PC-9 (cell line): ENCODE results near the gene MYO5B. TPM values are rescaled to one million over a fixed set of nuclear protein-coding genes. Genes with fewer than 3 reads are reported as not detected.

ENCODE experiments used
- BruUV-seq: library from RNA; stranded (reverse); fragments of 400-500 nt; replicated peaks from 2 replicates; lab custom pipeline; 2021; lab: Mats Ljungman, UMichigan
- CTCF ChIA-PET: fragments of 300-600 bp; sonication (Branson Sonifier 250); formaldehyde crosslinking; loops from one replicate; lab custom pipeline; 2022; ENCODE audit warnings: antibody characterized with exemption; lab: Charles Lee
- POLR2A ChIA-PET: fragments of 300-600 bp; sonication (Branson Sonifier 250); formaldehyde crosslinking; loops from one replicate; lab custom pipeline; 2022; ENCODE audit warnings: antibody characterized with exemption; ENCODE audit not compliant: unreplicated experiment; lab: Charles Lee
- DNase-seq, 2 experiments: peaks; one replicate each; pipeline versions ENCODE4 v3.0.0 to v3.0.0-alpha.2; 2015 to 2022; ENCODE audit warnings: mixed read lengths in 1 of 2
- H2AFZ ChIP-seq: fragments of 200-600 bp; sonication (generic); 2 replicates; pipeline ENCODE4 v1.8.1; 2017; ENCODE audit warnings: antibody characterized with exemption
- H3F3A ChIP-seq: fragments of 200-600 bp; sonication (generic); 2 replicates; pipeline ENCODE4 v1.8.1; 2017; ENCODE audit warnings: antibody characterized with exemption, mild to moderate bottlenecking, low read depth; ENCODE audit not compliant: insufficient read depth
- H3K27ac ChIP-seq: fragments of 200-600 bp; sonication (generic); 2 replicates; pipeline ENCODE4 v1.6.1; 2016; ENCODE audit warnings: mixed run types
- H3K27me3 ChIP-seq: fragments of 200-600 bp; sonication (generic); 2 replicates; pipeline ENCODE4 v1.6.1; 2016; ENCODE audit warnings: low read depth, mixed run types; ENCODE audit not compliant: insufficient read depth
- H3K36me3 ChIP-seq: fragments of 200-600 bp; sonication (generic); 2 replicates; pipeline ENCODE4 v1.6.1; 2016; ENCODE audit warnings: low read depth, mixed run types
- H3K4me1 ChIP-seq: fragments of 200-600 bp; sonication (generic); replicated peaks from 2 replicates; pipeline ENCODE4 v1.6.1; 2016; ENCODE audit warnings: mixed run types; ENCODE audit not compliant: insufficient read depth
- H3K4me2 ChIP-seq: fragments of 200-600 bp; sonication (generic); 2 replicates; pipeline ENCODE4 v1.6.1; 2017; ENCODE audit warnings: mixed run types
- H3K4me3 ChIP-seq: fragments of 200-600 bp; sonication (generic); 2 replicates; pipeline ENCODE4 v1.6.1; 2016; ENCODE audit warnings: mixed run types
- H3K79me2 ChIP-seq: fragments of 200-600 bp; sonication (generic); 2 replicates; pipeline ENCODE4 v1.6.1; 2017; ENCODE audit warnings: low read depth, mixed run types
- H3K9me2 ChIP-seq: fragments of 200-600 bp; sonication (generic); 2 replicates; pipeline ENCODE4 v1.8.1; 2017; ENCODE audit warnings: mild to moderate bottlenecking; ENCODE audit not compliant: insufficient read depth
- H3K9me3 ChIP-seq: fragments of 200-600 bp; sonication (generic); 2 replicates; pipeline ENCODE4 v1.8.1; 2016; ENCODE audit warnings: low read depth; ENCODE audit not compliant: insufficient read depth
- H4K20me1 ChIP-seq: fragments of 200-600 bp; sonication (generic); 2 replicates; pipeline ENCODE4 v1.8.1; 2017; ENCODE audit not compliant: insufficient read depth
- CTCF ChIP-seq: fragments of 200-600 bp; sonication (generic); conservative IDR thresholded peaks from 2 replicates; pipeline ENCODE4 v1.6.1; 2017; ENCODE audit warnings: mixed run types, antibody characterized with exemption, mild to moderate bottlenecking, moderate library complexity
- EZH2 ChIP-seq: fragments of 200-600 bp; sonication (generic); IDR thresholded peaks from 2 replicates; pipeline ENCODE4 v1.8.0; 2017; ENCODE audit warnings: antibody characterized with exemption, low read depth
- intact Hi-C: fragments of 100-400 bp; cut with micrococcal nuclease; formaldehyde crosslinking; loops from one replicate; pipeline ENCODE4 v1.10.0; 2022; ENCODE audit not compliant: unreplicated experiment
- total RNA-seq: library from RNA; stranded (reverse); gene quantifications from 2 replicates; pipeline ENCODE4 v1.2.3, GENCODE V29; 2021

The MYO5B gene
- total RNA-seq, 1 experiment from 2014 or later: 25.4 TPM

- H3K4me3 ChIP-seq: no peak overlapping the region
- no peaks in the 10 kb centered on the region for H3K4me1 ChIP-seq
- H2AFZ ChIP-seq: no peak overlapping the region
- CTCF ChIA-PET: no interaction called here
- no peaks in the 10 kb centered on the region for H3F3A ChIP-seq
- H3K4me2 ChIP-seq: no peak overlapping the region
- no peak for DNase-seq
- no peak overlapping the region for H3K27ac ChIP-seq
- no peak for TF ChIP-seq CTCF
- no peak for TF ChIP-seq EZH2
- H3K27me3 ChIP-seq: no peaks in the 10 kb centered on the region
- 0 out of 2 replicates have a peak, but pooled peaks cover 9% of the 10 kb centered on the region for H3K79me2 ChIP-seq
- POLR2A ChIA-PET: no interaction called here
- intact Hi-C loops: no loop called here
- BruUV-seq: no TSS peak
- no peaks in the 10 kb centered on the region for H3K9me2 ChIP-seq
- no peaks in the 10 kb centered on the region for H3K9me3 ChIP-seq
- no peaks in the 10 kb centered on the region for H4K20me1 ChIP-seq
- no peaks in the 10 kb centered on the region for H3K36me3 ChIP-seq
Observed at GRCh38 chr18:50073319-50073718, 121.6 kb downstream of the MYO5B start.

- ChIA-PET POLR2A (interaction anchor here (0.6 kb wide), 1 partner anchor 13 kb away, joined by 5 read pairs; no protein-coding TSS in a partner anchor), CTCF (no interaction called here)
- H3K9me3 ChIP-seq: no peaks in the 10 kb centered on the region
- 0 out of 2 replicates have a peak, but pooled peaks cover 1% of the 10 kb centered on the region for H3K79me2 ChIP-seq
- no peaks in the 10 kb centered on the region for H4K20me1 ChIP-seq
- H3K36me3 ChIP-seq: no peaks in the 10 kb centered on the region
- H3K27me3 ChIP-seq: no peaks in the 10 kb centered on the region
- H3K4me2 ChIP-seq: no peak overlapping the region
- no TSS peak for BruUV-seq
- H3K27ac ChIP-seq: no peak overlapping the region
- intact Hi-C loops: no loop called here
- TF ChIP-seq EZH2 (no peak), CTCF (no peak)
- H3K4me1 ChIP-seq: no peaks in the 10 kb centered on the region
- no peak for DNase-seq
- no peaks in the 10 kb centered on the region for H3K9me2 ChIP-seq
- H2AFZ ChIP-seq: no peak overlapping the region
- H3K4me3 ChIP-seq: no peak overlapping the region
- H3F3A ChIP-seq: no peaks in the 10 kb centered on the region
Observed at GRCh38 chr18:50072146-50072545, 122.8 kb downstream of the MYO5B start.

GRCh38 chr18:50071397-50071796 lies 123.5 kb downstream of the MYO5B start:
- Histone ChIP-seq H4K20me1 (no peaks in the 10 kb centered on the region), H3K9me2 (no peaks in the 10 kb centered on the region), H3K4me2 (no peak overlapping the region), H3K4me1 (no peaks in the 10 kb centered on the region), H3F3A (no peaks in the 10 kb centered on the region), H3K27me3 (no peaks in the 10 kb centered on the region), H3K9me3 (no peaks in the 10 kb centered on the region), H3K36me3 (no peaks in the 10 kb centered on the region), H3K79me2 (no peaks in the 10 kb centered on the region), H3K4me3 (no peak overlapping the region), H3K27ac (no peak overlapping the region), H2AFZ (no peak overlapping the region)
- BruUV-seq: no TSS peak
- ChIA-PET POLR2A (interaction anchor here (0.6 kb wide), 1 partner anchor 12 kb away, joined by 5 read pairs; no protein-coding TSS in a partner anchor), CTCF (no interaction called here)
- TF ChIP-seq CTCF: no peak
- no peak for TF ChIP-seq EZH2
- no peak for DNase-seq
- intact Hi-C loops: no loop called here
